HFF-Myc (cell line): ENCODE results near the gene TTYH2.
"Not testable (repeated sequence)": the region's sequence is repeated elsewhere in the genome, so short reads cannot be mapped to it uniquely, and the experiment has no call there.

ENCODE experiments used
- DNase-seq: peaks from one replicate; pipeline ENCODE4 v3.0.0-alpha.2; 2011; ENCODE audit warnings: low read depth; ENCODE audit errors: extremely low read depth
- H3K4me3 ChIP-seq: replicated peaks from 2 replicates; pipeline ENCODE4 v1.5.1; 2011; ENCODE audit warnings: low read depth, mild to moderate bottlenecking, control low read depth, low read length
- TF ChIP-seq, protein P1 (sequence below): IDR thresholded peaks from 2 replicates; pipeline ENCODE4 v1.5.1; 2012; ENCODE audit warnings: mild to moderate bottlenecking, low read depth, low read length, control low read depth; ENCODE audit errors: missing control alignments

Gene TTYH2

DNA sequence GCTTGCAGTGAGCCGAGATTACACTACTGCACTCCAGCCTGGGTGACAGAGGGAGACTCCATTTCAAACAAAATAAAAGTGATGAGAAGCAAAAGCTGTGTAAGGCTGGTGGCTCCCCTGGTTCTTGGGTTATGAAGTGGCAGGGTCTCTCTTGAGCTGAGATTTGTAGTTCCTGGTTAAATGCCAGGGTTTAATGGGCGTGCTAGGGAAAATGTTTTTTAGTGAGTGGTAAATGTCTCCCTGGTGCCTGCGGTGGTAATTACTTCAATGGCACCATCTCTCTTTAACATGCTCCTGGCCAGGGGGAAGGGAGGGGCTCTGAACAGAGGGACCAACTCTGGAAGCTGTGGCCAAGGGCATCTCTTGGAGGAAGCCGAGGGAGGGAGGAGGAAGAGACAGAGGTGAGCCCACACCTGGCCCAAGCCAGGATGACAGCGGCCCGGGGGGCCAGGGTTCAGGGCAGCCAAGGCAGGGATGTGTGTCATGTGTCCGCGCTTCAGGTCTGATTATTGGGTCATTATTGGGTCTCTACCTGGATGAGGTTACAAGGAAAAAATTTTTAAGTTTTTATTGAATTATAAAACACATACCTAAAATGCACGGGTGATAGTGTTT, 27.7 kb upstream of the TTYH2 start:
- no peak overlapping the region for H3K4me3 ChIP-seq
- DNase-seq = no peak
- TF ChIP-seq, protein P1, sequence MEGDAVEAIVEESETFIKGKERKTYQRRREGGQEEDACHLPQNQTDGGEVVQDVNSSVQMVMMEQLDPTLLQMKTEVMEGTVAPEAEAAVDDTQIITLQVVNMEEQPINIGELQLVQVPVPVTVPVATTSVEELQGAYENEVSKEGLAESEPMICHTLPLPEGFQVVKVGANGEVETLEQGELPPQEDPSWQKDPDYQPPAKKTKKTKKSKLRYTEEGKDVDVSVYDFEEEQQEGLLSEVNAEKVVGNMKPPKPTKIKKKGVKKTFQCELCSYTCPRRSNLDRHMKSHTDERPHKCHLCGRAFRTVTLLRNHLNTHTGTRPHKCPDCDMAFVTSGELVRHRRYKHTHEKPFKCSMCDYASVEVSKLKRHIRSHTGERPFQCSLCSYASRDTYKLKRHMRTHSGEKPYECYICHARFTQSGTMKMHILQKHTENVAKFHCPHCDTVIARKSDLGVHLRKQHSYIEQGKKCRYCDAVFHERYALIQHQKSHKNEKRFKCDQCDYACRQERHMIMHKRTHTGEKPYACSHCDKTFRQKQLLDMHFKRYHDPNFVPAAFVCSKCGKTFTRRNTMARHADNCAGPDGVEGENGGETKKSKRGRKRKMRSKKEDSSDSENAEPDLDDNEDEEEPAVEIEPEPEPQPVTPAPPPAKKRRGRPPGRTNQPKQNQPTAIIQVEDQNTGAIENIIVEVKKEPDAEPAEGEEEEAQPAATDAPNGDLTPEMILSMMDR = no peak

DNA sequence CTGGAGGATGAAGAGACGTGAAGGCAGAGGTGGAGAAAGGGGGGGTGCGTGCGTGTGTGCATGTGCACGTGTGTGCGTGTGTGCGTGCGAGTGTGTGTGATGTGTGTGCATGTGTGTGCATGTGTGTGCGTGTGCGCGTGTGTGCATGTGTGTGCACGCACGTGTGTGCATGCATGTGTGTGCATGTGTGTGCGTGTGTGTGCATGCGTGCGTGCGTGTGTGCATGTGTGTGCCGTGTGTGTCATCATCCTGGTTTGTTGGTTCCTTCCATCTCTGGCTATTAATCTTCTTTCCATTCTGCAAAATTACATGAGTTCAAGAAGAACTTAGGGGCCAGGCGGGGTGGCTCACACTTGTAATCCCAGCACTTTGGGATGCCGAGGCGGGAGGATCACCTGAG, 26.9 kb upstream of the TTYH2 start:
- TF ChIP-seq, protein P1 = no peak
- no peak overlapping the region for H3K4me3 ChIP-seq
- no peak for DNase-seq

DNA sequence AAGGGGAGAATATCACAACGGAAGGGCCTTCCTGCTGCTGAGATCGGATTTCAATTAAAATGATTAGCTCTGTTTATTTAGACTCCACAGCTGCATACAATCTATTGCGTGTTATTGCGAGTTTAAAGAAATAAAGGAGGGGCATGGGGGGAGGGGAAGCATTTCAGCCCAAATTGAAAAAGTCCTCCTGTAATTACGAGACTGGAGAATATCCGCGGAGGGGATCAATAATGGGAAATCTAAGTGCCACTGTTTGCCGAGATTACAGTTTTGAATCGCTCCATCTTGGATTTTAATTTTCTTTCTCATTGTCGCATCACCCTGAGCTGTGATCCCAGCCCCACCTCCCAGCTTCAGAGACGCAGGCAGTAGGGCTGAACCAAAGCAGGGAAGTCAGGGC, 25.6 kb upstream of the TTYH2 start:
- H3K4me3 ChIP-seq = no peak overlapping the region
- DNase-seq = no peak
- TF ChIP-seq, protein P1 = no peak

DNA sequence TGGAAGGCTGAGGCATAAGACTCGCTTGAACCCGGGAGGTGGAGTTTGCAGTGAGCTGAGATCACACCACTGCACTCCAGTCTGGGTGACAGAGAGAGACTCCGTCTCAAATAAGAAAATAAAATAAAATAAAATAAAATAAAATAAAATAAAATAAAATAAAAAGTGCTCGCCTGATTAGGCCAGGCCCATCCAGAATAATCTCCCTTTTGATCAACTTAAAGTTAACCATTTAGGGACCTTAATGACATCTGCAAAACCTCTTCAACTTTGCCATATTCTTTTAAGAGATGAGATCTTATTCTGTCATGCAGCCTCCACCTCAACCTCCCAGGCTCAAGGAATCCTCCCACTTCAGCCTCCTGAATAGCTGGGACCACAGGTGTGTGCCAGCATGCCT, 24.7 kb upstream of the TTYH2 start:
- DNase-seq, H3K4me3 ChIP-seq: not testable (repeated sequence)

DNA sequence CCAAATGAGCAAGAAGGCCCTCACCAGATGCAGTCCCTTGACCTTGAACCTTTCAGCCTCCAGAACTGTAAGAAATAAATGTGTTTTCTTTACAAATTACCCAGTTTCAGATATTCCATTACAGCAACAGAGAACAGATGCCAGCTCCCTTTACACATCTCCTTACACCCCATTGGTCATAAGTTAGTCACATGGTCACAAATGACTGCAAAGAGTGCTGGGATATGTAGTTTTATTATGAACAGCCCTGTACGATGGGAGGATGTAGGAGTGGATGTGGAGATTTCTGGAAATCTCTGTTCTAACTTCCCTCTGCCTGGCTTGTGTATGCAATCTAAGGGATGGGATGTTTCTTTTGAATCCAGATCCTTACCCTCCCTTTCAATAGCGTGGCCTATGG, 23.2 kb upstream of the TTYH2 start:
- DNase-seq = no peak
- TF ChIP-seq, protein P1 = no peak
- H3K4me3 ChIP-seq = no peak overlapping the region

DNA sequence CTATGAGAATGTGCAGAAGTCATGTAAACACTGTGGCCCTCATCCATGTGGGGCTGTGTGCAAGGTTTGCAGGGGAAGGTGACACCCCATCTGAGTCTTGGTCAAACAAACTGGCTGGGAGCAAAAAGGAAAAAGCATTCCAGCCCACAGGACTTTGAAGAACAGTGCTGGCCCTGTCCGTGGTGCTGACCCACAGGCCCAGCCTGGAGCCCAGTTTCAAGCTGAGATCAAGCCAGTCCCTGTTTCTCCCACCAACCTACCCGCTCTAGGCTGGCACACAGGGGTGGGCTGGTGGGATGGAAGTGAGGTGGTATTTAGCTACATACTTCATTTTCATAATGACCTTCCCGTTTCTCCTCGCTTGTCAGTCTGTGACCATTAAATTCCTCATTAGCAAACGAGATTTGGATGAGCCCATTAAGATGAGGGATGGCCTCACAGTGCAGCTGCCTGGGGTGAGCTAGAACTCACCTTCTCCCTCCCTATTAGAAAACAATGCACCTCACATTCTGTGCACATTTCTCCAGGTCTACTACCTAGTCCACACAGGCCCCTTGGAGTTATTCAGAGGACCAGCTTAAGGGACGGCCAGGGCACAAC, 22.5 kb upstream of the TTYH2 start:
- DNase-seq = no peak
- H3K4me3 ChIP-seq = no peak overlapping the region
- TF ChIP-seq, protein P1 = no peak

DNA sequence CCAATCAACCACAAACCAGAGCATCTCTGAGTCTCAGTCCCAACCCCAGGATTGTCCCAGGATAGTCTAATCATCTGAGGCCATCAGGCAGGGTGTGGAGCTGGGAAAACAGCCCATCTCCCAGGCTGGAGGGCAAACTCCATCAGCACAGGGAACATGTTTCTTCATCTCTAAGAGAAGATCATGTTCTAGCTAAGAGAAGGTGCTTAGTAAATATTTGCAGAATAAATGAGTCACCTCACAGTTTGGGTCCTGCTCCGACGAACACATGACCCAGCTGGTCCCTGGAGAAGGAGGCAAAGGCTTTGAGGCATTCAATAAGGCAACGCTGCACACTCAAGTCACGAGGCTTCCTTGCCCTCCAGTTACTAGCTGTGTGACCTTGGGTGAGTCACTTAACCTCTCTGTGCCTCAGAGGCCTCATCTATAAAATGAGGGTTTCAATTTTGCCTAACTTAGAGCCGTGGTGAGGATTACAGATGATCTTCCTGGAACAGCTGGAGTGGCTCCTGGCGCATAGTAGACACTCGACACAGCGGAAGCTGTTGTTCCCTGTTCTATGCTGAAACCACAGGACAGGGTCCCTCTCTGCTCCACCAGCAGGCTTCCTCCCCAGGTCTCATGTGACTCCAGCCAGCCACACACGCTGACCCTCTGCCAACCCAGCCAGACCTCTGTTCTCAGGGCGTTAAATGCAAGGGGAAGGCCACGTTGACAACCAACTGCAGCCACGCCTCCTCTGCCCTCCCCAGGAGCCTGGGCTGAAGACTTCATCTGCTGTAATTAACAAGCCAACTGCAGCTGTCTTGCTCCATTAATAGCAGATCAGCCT, 20.2 kb upstream of the TTYH2 start:
- TF ChIP-seq, protein P1 = no peak
- DNase-seq = no peak
- no peak overlapping the region for H3K4me3 ChIP-seq
